OCI-LY1 (cell line): ENCODE data around the gene SIM2.

Source experiments
- H2AFZ ChIP-seq: fragments of 200-600 bp; sonication (generic), shearing (Covaris generic); 2 replicates; pipeline ENCODE4 v1.6.0; 2014; ENCODE audit warnings: antibody characterized with exemption, mild to moderate bottlenecking, low read length
- H3F3A ChIP-seq: fragments of 200-600 bp; sonication (generic), shearing (Covaris generic); 2 replicates; pipeline ENCODE4 v1.6.0; 2014; ENCODE audit warnings: mild to moderate bottlenecking, antibody characterized with exemption, low read length, moderate library complexity; ENCODE audit not compliant: insufficient read depth
- H3K27ac ChIP-seq: fragments of 200-600 bp; sonication (generic); 2 replicates; pipeline ENCODE4 v1.5.1; 2014; ENCODE audit warnings: low read length, mixed run types, mild to moderate bottlenecking, low read depth; ENCODE audit not compliant: poor library complexity, severe bottlenecking
- H3K27me3 ChIP-seq: fragments of 200-600 bp; sonication (generic); 2 replicates; pipeline ENCODE4 v1.6.0; 2014; ENCODE audit warnings: antibody characterized with exemption, mild to moderate bottlenecking, low read length, moderate library complexity; ENCODE audit not compliant: insufficient read depth
- H3K36me3 ChIP-seq: fragments of 200-600 bp; sonication (generic); 2 replicates; pipeline ENCODE4 v1.6.1; 2014; ENCODE audit warnings: mild to moderate bottlenecking, antibody characterized with exemption, low read length, moderate library complexity, mixed read lengths; ENCODE audit not compliant: insufficient read depth
- H3K4me1 ChIP-seq: fragments of 200-600 bp; sonication (generic); 2 replicates; pipeline ENCODE4 v1.5.1; 2014; ENCODE audit warnings: mild to moderate bottlenecking, low read length, moderate library complexity; ENCODE audit not compliant: insufficient read depth, severe bottlenecking
- H3K4me2 ChIP-seq: fragments of 200-600 bp; sonication (generic), shearing (Covaris generic); 2 replicates; pipeline ENCODE4 v1.6.1; 2014; ENCODE audit warnings: low read length
- H3K4me3 ChIP-seq: fragments of 200-600 bp; sonication (generic); 2 replicates; pipeline ENCODE4 v1.5.1; 2014; ENCODE audit warnings: low read length, low read depth, mild to moderate bottlenecking, mixed read lengths; ENCODE audit not compliant: poor library complexity, severe bottlenecking
- H3K79me2 ChIP-seq: fragments of 200-600 bp; shearing (Covaris generic); 2 replicates; pipeline ENCODE4 v1.6.1; 2016; ENCODE audit warnings: mixed run types, low read length, mixed read lengths; ENCODE audit not compliant: insufficient read depth
- H3K9ac ChIP-seq: fragments of 200-600 bp; sonication (generic), shearing (Covaris generic); 2 replicates; pipeline ENCODE4 v1.6.1; 2014; ENCODE audit warnings: mild to moderate bottlenecking, low read length, mixed read lengths
- H3K9me2 ChIP-seq: fragments of 200-600 bp; sonication (generic), shearing (Covaris generic); 2 replicates; pipeline ENCODE4 v1.6.1; 2014; ENCODE audit warnings: low read depth, mild to moderate bottlenecking, low read length, mixed read lengths
- H3K9me3 ChIP-seq: fragments of 200-600 bp; shearing (Covaris generic); 2 replicates; pipeline ENCODE4 v1.6.1; 2014; ENCODE audit warnings: low read length, mixed read lengths
- H4K20me1 ChIP-seq: fragments of 200-600 bp; sonication (generic), shearing (Covaris generic); 2 replicates; pipeline ENCODE4 v1.6.0; 2016; ENCODE audit warnings: mild to moderate bottlenecking, low read length; ENCODE audit not compliant: insufficient read depth
- CTCF ChIP-seq: fragments of 200-600 bp; sonication (generic), shearing (Covaris generic); IDR thresholded peaks from 2 replicates; pipeline ENCODE4 v1.5.1; 2017; ENCODE audit warnings: mild to moderate bottlenecking, antibody characterized with exemption, low read length, moderate library complexity, mixed read lengths
- EZH2 ChIP-seq: fragments of 200-600 bp; sonication (generic), shearing (Covaris generic); IDR thresholded peaks from 2 replicates; pipeline ENCODE4 v1.8.0; 2017; ENCODE audit warnings: borderline replicate concordance, mixed run types, mild to moderate bottlenecking, antibody characterized with exemption, low read length, moderate library complexity, mixed read lengths

SIM2 gene

DNA sequence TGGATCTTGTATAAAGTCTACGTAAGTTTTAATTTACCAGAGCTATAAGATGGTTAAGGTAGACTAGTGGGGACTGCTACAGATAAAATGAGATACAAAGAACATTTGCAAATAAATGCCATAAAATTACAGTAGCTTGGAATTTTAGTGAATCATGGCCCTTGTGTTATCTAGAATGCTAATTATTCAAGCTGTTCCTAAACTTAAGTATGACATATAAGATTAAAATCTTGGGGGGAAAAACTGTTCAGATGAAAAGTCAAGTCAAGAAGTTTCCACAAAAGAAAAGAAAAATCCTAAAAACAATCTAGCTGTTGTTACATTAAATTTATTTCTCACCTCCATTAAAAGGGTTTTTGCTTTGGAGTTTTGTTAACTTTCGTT, 51.7 kb downstream of the SIM2 start:
- Histone ChIP-seq H3K9me3 (no peaks in the 10 kb centered on the region), H3K9ac (no peak overlapping the region), H3K4me3 (no peak overlapping the region), H4K20me1 (no peaks in the 10 kb centered on the region), H3K36me3 (no peaks in the 10 kb centered on the region), H3K4me2 (no peak overlapping the region), H3F3A (no peaks in the 10 kb centered on the region), H3K27ac (no peak overlapping the region), H3K27me3 (no peaks in the 10 kb centered on the region), H3K4me1 (no peaks in the 10 kb centered on the region), H3K9me2 (no peaks in the 10 kb centered on the region), H3K79me2 (no peaks in the 10 kb centered on the region), H2AFZ (no peak overlapping the region)
- TF ChIP-seq CTCF: no peak

GRCh38 chr21:36751383-36751782, 52.5 kb downstream of the SIM2 start:
- Histone ChIP-seq H3F3A (no peaks in the 10 kb centered on the region), H3K4me3 (no peak overlapping the region), H3K27me3 (no peaks in the 10 kb centered on the region), H3K9ac (no peak overlapping the region), H3K9me2 (no peaks in the 10 kb centered on the region), H3K4me1 (no peaks in the 10 kb centered on the region), H3K79me2 (no peaks in the 10 kb centered on the region), H3K36me3 (no peaks in the 10 kb centered on the region), H3K4me2 (no peak overlapping the region), H3K27ac (no peak overlapping the region), H2AFZ (no peak overlapping the region), H4K20me1 (no peaks in the 10 kb centered on the region), H3K9me3 (no peaks in the 10 kb centered on the region)
- TF ChIP-seq EZH2 (no peak), CTCF (no peak)

GRCh38 chr21:36753556-36753955, 54.6 kb downstream of the SIM2 start:
- no peak overlapping the region for H3K4me3 ChIP-seq
- H3K9me2 ChIP-seq: no peaks in the 10 kb centered on the region
- H2AFZ ChIP-seq: no peak overlapping the region
- H4K20me1 ChIP-seq: no peaks in the 10 kb centered on the region
- H3K4me1 ChIP-seq: no peaks in the 10 kb centered on the region
- no peaks in the 10 kb centered on the region for H3K9me3 ChIP-seq
- H3K4me2 ChIP-seq: no peak overlapping the region
- no peaks in the 10 kb centered on the region for H3K36me3 ChIP-seq
- H3K27me3 ChIP-seq: no peaks in the 10 kb centered on the region
- TF ChIP-seq CTCF (no peak), EZH2 (no peak)
- H3F3A ChIP-seq: no peaks in the 10 kb centered on the region
- H3K9ac ChIP-seq: no peak overlapping the region
- no peak overlapping the region for H3K27ac ChIP-seq
- no peaks in the 10 kb centered on the region for H3K79me2 ChIP-seq
